ENCODE measurements around the gene C9orf85.

DNA sequence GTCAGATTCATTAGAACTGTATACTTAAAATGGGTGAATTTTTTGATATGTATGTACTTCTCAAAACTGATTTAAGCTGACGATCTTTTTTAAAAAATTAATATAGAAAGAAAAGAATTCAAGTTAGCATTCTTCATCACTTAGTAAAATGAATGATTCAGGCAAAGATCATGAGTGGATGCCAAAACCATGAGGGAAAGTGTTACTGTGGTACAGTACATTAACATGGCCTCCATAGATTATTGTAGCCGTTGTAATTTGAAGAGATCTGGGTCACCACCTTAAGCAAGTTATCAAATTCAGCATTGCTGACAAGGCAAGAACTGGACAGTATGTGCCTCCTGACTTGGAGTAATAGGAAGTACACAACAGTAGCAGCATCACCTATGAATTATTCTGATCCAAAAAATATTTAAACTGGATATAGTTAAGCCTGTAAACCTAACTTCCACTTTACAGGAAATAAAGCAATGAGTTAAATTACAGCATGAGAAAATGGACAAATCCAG, 29.7 kb downstream of the C9orf85 start:
- TF ChIP-seq CTCF (IDR thresholded peaks at IDR 0.05): no peak
- TF ChIP-seq EP300 (IDR thresholded peaks at IDR 0.05): no peak
- no peak for TF ChIP-seq POLR2A (IDR thresholded peaks at IDR 0.05)
- TF ChIP-seq POLR2AphosphoS5 (IDR thresholded peaks at IDR 0.05): no peak

Data from stomach (tissue), 4 donors.